Ishikawa (cell line): Measurements from ENCODE around the gene KCNA3.

Source experiments
- CEBPB ChIP-seq: IDR thresholded peaks from 2 replicates; pipeline ENCODE4 v1.6.1; 2012
- CREB1 ChIP-seq: IDR thresholded peaks from 2 replicates; pipeline ENCODE4 v1.6.1; 2012; ENCODE audit warnings: low read depth
- EGR1 ChIP-seq: IDR thresholded peaks from 2 replicates; pipeline ENCODE4 v1.6.1; 2012
- EP300 ChIP-seq: IDR thresholded peaks from 2 replicates; pipeline ENCODE4 v1.6.1; 2012; ENCODE audit warnings: borderline replicate concordance
- FOXM1 ChIP-seq: IDR thresholded peaks from 2 replicates; pipeline ENCODE4 v1.6.1; 2012; ENCODE audit warnings: low read depth, borderline replicate concordance
- NFIC ChIP-seq: IDR thresholded peaks from 2 replicates; pipeline ENCODE4 v1.6.1; 2012
- RAD21 ChIP-seq: IDR thresholded peaks from 2 replicates; pipeline ENCODE4 v1.6.1; 2012; ENCODE audit warnings: low read depth
- TAF1 ChIP-seq: IDR thresholded peaks from 2 replicates; pipeline ENCODE4 v1.6.1; 2012; ENCODE audit warnings: low read depth, mild to moderate bottlenecking
- TCF12 ChIP-seq: IDR thresholded peaks from 2 replicates; pipeline ENCODE4 v1.6.1; 2012; ENCODE audit warnings: low read depth
- TEAD4 ChIP-seq: IDR thresholded peaks from 2 replicates; pipeline ENCODE4 v1.6.1; 2012
- YY1 ChIP-seq: IDR thresholded peaks from 2 replicates; pipeline ENCODE4 v1.6.1; 2012; ENCODE audit warnings: low read depth
- ZBTB7A ChIP-seq: IDR thresholded peaks from 2 replicates; pipeline ENCODE4 v1.6.1; 2012; ENCODE audit warnings: low read depth
- TF ChIP-seq, protein P1 (sequence below): IDR thresholded peaks from 2 replicates; pipeline ENCODE4 v1.6.1; 2012
- TF ChIP-seq, protein P2 (sequence below): IDR thresholded peaks from 2 replicates; pipeline ENCODE4 v1.6.1; 2012
- TF ChIP-seq, protein P3 (sequence below): IDR thresholded peaks from 2 replicates; pipeline ENCODE4 v1.6.1; 2012; ENCODE audit warnings: low read depth, mild to moderate bottlenecking

Gene KCNA3

DNA sequence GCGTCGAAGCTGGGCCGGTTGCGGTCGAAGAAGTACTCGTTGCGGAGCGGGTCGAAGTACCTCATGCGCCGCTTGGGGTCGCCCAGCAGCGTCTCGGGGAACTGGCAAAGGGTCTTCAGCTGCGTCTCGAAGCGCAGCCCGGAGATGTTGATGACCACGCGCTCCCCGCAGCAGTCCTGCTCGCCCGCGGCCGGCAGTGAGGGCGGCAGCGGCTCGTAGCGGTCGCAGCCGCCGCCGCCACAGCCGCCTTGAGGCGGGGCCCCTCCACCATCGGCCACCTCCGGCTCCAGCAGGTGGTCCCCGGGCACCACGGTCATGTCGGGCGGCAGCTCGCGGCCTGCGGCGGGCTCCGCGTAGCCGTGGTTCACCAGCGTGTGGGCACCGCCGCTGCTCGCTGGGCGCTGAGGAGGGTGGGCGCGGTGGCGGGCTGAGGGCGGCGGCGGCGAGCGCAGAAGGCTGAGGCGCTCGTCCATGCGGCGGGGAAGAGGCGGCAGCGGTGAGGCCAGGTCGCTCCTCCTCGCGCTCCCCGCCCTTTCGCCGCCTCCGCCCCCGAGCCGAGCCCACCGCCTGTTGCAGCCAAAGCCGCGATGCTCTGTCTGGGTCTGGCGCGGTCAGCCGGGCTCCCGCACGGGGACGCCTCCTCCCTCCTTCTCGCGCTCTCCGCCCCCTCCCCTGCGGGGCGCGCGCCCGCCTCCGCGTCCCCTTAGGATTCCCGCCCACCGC is at the start of gene KCNA3:
KCNA3 (minus strand) TSS at position 604 of the 723 bp plus-strand sequence; CDS start at position 473, 131 bp downstream.
- no peak for TF ChIP-seq TCF12
- TF ChIP-seq, protein P1, sequence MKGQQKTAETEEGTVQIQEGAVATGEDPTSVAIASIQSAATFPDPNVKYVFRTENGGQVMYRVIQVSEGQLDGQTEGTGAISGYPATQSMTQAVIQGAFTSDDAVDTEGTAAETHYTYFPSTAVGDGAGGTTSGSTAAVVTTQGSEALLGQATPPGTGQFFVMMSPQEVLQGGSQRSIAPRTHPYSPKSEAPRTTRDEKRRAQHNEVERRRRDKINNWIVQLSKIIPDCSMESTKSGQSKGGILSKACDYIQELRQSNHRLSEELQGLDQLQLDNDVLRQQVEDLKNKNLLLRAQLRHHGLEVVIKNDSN: no peak
- TF ChIP-seq, protein P2, sequence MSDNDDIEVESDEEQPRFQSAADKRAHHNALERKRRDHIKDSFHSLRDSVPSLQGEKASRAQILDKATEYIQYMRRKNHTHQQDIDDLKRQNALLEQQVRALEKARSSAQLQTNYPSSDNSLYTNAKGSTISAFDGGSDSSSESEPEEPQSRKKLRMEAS: no peak
- TF ChIP-seq CEBPB: no peak
- no peak for TF ChIP-seq TEAD4
- no peak for TF ChIP-seq RAD21

DNA sequence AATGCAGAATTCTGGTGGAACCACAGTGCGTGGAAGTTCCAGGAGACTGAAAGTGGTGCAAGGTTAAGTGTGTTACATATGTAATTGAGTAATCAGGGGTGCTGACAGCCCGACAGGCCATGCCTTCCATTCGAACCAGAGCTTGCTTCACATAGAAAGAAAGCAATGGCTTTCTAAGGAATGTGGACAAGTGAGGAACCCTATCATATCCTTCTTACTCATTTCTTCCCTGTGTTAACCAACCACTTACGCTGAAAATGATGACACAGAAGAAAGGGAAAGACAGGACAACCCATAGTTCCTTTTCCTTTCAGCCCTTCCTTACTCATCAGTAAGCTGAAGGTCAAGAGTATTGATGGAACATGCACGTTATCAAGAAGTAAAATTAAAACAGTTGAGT is 48.1 kb upstream of the KCNA3 start:
- TF ChIP-seq FOXM1: no peak
- TF ChIP-seq CREB1: no peak
- TF ChIP-seq ZBTB7A: no peak
- TF ChIP-seq, protein P1: no peak
- no peak for TF ChIP-seq TCF12
- TF ChIP-seq TEAD4: no peak
- TF ChIP-seq YY1: no peak
- TF ChIP-seq CEBPB: no peak
- TF ChIP-seq, protein P2: no peak
- TF ChIP-seq, protein P3, sequence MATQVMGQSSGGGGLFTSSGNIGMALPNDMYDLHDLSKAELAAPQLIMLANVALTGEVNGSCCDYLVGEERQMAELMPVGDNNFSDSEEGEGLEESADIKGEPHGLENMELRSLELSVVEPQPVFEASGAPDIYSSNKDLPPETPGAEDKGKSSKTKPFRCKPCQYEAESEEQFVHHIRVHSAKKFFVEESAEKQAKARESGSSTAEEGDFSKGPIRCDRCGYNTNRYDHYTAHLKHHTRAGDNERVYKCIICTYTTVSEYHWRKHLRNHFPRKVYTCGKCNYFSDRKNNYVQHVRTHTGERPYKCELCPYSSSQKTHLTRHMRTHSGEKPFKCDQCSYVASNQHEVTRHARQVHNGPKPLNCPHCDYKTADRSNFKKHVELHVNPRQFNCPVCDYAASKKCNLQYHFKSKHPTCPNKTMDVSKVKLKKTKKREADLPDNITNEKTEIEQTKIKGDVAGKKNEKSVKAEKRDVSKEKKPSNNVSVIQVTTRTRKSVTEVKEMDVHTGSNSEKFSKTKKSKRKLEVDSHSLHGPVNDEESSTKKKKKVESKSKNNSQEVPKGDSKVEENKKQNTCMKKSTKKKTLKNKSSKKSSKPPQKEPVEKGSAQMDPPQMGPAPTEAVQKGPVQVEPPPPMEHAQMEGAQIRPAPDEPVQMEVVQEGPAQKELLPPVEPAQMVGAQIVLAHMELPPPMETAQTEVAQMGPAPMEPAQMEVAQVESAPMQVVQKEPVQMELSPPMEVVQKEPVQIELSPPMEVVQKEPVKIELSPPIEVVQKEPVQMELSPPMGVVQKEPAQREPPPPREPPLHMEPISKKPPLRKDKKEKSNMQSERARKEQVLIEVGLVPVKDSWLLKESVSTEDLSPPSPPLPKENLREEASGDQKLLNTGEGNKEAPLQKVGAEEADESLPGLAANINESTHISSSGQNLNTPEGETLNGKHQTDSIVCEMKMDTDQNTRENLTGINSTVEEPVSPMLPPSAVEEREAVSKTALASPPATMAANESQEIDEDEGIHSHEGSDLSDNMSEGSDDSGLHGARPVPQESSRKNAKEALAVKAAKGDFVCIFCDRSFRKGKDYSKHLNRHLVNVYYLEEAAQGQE: no peak
- TF ChIP-seq RAD21: no peak

DNA sequence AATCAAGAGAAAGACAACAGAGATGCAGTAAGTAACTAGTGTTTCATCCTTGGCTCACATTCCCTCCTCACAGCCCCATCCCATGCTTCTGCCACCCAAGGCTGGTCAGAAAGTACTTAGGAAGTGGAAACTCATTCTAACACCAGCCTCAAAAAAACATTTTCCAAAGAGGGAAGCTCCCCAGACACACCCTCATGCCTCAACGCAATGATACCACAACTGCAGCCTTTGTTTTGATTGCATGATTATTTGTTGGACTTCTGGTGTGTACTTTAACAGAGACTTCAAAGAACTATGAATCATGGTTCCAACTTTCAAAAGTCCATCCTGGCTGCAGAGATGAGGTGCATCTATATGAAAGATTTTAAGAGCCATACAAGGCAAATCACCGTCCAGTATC is 45.2 kb upstream of the KCNA3 start:
- TF ChIP-seq NFIC (no peak), YY1 (no peak), FOXM1 (no peak)

DNA sequence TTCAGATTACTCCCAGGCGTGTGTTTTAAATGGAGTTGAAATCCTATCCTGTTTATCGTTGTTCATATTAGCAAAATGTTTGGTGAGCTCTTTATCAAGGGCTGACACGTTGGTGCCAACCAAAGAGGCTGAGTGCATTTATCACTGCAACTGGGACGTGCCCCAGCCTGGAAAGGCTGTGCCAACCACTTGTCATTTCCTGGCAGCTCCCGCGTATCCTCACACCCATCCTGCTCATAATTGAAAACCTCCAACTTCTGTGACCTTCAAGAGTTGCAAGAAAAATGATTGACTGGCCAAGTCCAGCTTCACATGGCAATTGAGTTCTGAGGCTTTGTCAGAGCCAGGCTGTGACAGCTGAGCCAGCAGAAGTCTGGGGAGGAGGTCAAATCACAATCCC is 43.7 kb upstream of the KCNA3 start:
- TF ChIP-seq TAF1 (no peak), NFIC (no peak), FOXM1 (no peak), TCF12 (no peak), TEAD4 (no peak), EP300 (no peak), CREB1 (no peak), CEBPB (no peak), EGR1 (no peak), RAD21 (no peak)
- TF ChIP-seq, protein P1: no peak
- TF ChIP-seq, protein P3: no peak
- TF ChIP-seq, protein P2: no peak

DNA sequence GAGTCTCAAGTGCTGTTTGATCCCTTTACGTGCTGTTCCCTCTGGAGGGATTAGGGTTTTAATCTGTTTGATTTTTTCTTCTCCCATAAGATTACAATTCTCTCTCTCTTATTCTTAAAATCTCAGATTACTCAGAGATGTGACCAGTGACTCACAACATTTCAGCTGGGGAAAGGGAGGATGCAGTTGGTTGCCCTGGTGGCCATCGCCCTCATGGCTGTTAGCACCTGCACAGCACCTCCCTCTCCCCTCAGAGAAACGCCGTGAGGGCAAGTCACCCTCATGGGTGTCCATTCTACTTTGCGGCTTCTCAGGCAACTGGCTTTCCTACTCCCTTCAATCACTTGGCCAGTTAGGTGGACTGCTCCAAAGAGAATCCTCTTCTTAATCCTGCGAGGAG is 42.4 kb upstream of the KCNA3 start:
- TF ChIP-seq NFIC (no peak), RAD21 (no peak), CEBPB (no peak), EP300 (no peak), TEAD4 (no peak), FOXM1 (no peak), ZBTB7A (no peak)
- TF ChIP-seq, protein P2: no peak
- TF ChIP-seq, protein P3: no peak
- TF ChIP-seq, protein P1: no peak
